WERI-Rb-1 (cell line): ENCODE results near the gene SCARF2.
"Not testable (repeated sequence)": the region's sequence is repeated elsewhere in the genome, so short reads cannot be mapped to it uniquely, and the experiment has no call there.

Experiments used
- DNase-seq: peaks from one replicate; pipeline ENCODE4 v3.0.0-alpha.2; 2020
- H3K27ac ChIP-seq: fragments of 250-450 bp; sonication (Bioruptor Pico); 2 replicates; pipeline ENCODE4 v1.5.1; 2020; ENCODE audit warnings: mild to moderate bottlenecking, moderate library complexity
- H3K27me3 ChIP-seq: fragments of 250-450 bp; sonication (Bioruptor Pico); 2 replicates; pipeline ENCODE4 v1.5.1; 2021; ENCODE audit warnings: mild to moderate bottlenecking, low read depth, moderate library complexity; ENCODE audit not compliant: insufficient read depth, severe bottlenecking
- H3K36me3 ChIP-seq: fragments of 250-450 bp; sonication (Bioruptor Pico); 2 replicates; pipeline ENCODE4 v1.5.1; 2020; ENCODE audit warnings: mild to moderate bottlenecking, moderate library complexity
- H3K4me3 ChIP-seq: 2 replicates; pipeline ENCODE4 v1.5.1; 2011; ENCODE audit warnings: low read depth, mild to moderate bottlenecking, control low read depth, low read length
- H3K9me3 ChIP-seq: fragments of 250-450 bp; sonication (Bioruptor Pico); 2 replicates; pipeline ENCODE4 v1.5.1; 2021; ENCODE audit warnings: mild to moderate bottlenecking, moderate library complexity; ENCODE audit not compliant: severe bottlenecking
- TF ChIP-seq, protein P1 (sequence below): IDR thresholded peaks from 2 replicates; pipeline ENCODE4 v1.5.1; 2011; ENCODE audit warnings: low read depth, mild to moderate bottlenecking, control low read depth, inconsistent platforms, low read length

SCARF2 gene

DNA sequence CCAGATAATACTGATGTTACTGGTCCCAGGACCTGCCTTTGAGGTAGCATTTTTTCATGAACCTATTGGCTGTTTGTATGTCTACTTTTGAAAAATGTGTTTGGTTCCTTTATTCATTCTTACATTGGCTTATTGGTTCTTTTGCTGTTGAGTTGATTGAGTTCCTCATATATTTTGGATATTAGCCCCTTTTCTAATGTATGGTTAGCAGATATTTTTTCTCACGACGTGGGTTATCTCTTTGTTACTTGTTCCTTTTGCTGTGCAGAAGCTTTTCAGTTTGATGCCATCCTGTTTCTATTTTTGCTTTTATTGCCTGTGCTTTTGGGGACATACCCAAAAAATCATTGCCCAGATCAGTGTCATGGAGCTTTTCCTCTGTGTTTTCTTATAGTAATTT is 53.5 kb downstream of the SCARF2 start:
- no peak for DNase-seq
- H3K27me3 ChIP-seq, result no peaks in the 10 kb centered on the region
- TF ChIP-seq, protein P1, sequence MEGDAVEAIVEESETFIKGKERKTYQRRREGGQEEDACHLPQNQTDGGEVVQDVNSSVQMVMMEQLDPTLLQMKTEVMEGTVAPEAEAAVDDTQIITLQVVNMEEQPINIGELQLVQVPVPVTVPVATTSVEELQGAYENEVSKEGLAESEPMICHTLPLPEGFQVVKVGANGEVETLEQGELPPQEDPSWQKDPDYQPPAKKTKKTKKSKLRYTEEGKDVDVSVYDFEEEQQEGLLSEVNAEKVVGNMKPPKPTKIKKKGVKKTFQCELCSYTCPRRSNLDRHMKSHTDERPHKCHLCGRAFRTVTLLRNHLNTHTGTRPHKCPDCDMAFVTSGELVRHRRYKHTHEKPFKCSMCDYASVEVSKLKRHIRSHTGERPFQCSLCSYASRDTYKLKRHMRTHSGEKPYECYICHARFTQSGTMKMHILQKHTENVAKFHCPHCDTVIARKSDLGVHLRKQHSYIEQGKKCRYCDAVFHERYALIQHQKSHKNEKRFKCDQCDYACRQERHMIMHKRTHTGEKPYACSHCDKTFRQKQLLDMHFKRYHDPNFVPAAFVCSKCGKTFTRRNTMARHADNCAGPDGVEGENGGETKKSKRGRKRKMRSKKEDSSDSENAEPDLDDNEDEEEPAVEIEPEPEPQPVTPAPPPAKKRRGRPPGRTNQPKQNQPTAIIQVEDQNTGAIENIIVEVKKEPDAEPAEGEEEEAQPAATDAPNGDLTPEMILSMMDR, result no peak
- H3K9me3 ChIP-seq, result peaks cover 2% of the 10 kb centered on the region
- no peak overlapping the region for H3K4me3 ChIP-seq
- H3K36me3 ChIP-seq, result no peaks in the 10 kb centered on the region
- H3K27ac ChIP-seq, result no peak overlapping the region

DNA sequence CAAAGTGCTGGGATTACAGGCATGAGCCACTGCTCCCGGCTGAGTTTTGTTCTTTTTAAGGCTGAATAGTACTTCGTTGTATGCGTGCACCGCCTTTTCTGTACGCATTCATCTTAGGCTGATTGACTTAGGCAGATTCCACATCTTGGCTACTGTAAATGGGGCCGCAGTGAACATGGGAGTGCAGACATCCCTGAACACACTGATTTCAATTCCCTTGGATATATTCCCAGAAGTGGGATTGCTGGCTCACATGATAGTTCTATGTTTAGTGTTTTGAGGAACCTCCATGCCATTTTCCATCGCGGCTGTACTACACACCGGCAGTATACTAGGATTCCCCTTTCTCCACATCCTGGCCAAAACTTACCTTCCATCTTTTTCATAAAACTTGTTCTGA is 54.1 kb downstream of the SCARF2 start:
- DNase-seq, result no peak
- H3K4me3 ChIP-seq, result no peak overlapping the region
- TF ChIP-seq, protein P1, result no peak
- no peaks in the 10 kb centered on the region for H3K27me3 ChIP-seq
- no peak overlapping the region for H3K27ac ChIP-seq
- no peaks in the 10 kb centered on the region for H3K36me3 ChIP-seq
- H3K9me3 ChIP-seq, result no peaks in the 10 kb centered on the region

DNA sequence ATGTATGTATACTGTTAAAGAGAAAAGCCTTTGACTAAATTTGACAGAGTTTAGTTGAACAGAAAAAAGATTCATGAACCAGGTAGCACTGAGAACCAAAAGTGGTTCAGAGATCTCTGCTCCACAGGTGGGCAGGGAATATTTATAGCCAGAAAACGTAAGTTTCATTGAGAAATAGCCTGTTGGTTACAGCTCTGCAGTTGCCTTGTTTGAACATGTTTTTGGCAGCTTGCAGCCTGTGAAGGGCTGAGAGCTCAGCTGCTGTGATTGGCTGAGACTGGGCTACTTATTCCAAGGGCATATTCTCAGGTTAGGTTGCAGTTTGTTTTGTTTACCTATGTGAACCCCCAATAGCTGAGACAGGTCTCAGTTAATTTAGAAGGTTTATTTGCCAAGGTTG is 57.1 kb downstream of the SCARF2 start:
- Histone ChIP-seq H3K27ac (no peak overlapping the region), H3K4me3 (no peak overlapping the region), H3K9me3 (no peaks in the 10 kb centered on the region), H3K27me3 (no peaks in the 10 kb centered on the region), H3K36me3 (no peaks in the 10 kb centered on the region)
- TF ChIP-seq, protein P1, result no peak
- DNase-seq, result no peak

DNA sequence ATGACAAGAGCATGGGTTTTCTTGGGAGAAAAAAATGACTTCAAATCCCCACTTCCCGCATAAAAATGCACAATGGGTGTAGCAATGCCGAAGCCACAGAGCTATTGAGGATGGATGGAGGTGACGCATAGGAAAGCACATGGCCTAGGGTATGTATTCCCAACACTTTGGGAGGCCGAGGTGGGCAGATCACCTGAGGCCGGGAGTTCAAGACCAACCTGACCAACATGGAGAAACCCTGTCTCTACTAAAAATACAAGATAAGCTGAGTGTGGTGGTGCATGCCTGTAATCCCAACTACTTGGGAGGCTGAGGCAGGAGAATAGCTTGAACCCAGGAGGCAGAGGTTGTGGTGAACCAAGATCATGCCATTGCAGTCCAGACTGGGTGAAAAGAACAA is 58.9 kb downstream of the SCARF2 start:
- not testable (repeated sequence) for DNase-seq, H3K27me3 ChIP-seq, H3K4me3 ChIP-seq, H3K9me3 ChIP-seq, H3K36me3 ChIP-seq, H3K27ac ChIP-seq

DNA sequence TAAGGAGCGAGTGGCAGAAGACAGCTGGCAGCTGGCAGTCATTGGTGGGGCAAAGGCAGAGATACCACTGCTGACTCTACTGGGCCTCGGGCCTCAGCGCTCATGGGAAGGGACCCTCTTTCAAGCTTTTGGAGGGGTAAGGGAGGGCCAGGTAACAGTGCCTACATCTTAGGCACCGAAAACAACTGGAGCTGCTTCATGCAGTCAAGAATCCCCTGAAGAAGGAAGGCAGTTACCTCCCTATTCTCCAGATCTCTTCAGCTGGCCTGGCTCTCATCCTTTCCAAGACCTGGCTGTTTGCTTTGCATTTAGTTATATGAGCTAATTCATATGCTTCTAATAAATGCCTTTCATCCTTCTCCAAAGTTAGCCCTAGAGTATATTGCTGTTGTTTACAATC is 59.5 kb downstream of the SCARF2 start:
- H3K36me3 ChIP-seq, result no peaks in the 10 kb centered on the region
- H3K27ac ChIP-seq, result no peak overlapping the region
- TF ChIP-seq, protein P1, result no peak
- no peak overlapping the region for H3K4me3 ChIP-seq
- H3K9me3 ChIP-seq, result no peaks in the 10 kb centered on the region
- no peaks in the 10 kb centered on the region for H3K27me3 ChIP-seq
- DNase-seq, result no peak

DNA sequence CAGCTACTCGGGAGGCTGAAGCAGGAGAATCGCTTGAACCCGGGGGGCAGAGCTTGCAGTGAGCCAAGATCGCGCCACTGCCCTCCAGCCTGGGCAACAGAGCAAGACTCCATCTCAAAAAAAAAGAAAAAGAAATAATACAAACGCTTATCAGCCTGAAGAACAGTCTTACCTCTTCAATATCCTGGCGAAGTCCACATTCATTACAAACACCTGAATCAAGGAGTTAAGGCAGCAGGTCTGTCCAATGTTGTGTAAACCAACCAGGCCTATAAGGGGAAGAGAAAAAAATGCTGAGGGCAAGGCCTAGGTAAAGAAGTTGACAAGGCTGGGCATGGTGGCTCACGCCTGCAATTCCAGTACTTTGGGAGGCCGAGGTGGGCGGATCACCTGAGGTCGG is 60.6 kb downstream of the SCARF2 start:
- H3K27me3 ChIP-seq, H3K27ac ChIP-seq, H3K4me3 ChIP-seq, H3K9me3 ChIP-seq, H3K36me3 ChIP-seq, DNase-seq: not testable (repeated sequence)

DNA sequence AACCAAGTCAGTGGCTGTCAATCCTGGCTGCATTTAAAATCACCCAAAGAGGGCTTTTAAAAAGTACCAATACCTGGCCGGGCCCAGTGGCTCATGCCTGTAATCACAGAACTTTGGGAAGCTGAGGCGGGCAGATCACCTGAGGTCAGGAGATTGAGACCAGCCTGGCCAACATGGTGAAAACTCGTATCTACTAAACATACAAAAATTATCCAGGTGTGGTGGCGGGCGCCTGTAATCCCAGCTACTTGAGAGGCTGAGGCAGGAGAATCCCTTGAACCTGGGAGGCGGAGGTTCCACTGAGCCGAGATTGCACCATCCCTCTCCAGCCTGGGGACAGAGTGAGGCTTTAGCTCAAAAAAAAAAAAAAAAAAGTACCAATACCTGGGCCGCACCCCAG is 61.3 kb downstream of the SCARF2 start:
- H3K4me3 ChIP-seq, H3K36me3 ChIP-seq, DNase-seq, H3K9me3 ChIP-seq, H3K27ac ChIP-seq, H3K27me3 ChIP-seq: not testable (repeated sequence)
